ENCODE measurements around the gene ZNF652.

ZNF652 gene

DNA sequence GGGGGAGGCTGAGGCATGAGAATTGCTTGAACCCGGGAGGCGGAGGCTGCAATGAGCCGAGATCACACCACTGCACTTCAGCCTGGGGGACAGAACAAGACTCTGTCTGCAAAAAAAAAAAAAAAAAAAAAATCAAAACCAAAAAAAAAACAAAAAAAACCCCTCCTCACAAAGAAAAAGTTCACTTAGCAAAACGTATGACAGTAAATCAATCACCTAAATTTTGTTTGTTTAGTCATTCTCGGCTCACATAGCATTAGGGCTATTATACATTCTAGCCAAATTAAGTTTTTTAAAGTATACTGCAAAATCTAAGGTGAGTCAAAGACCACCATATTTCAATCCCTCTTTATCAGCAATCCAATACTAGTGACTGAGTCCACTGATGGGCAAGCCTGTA lies 5.7 kb downstream of the ZNF652 start:
- no peak for DNase-seq

DNA sequence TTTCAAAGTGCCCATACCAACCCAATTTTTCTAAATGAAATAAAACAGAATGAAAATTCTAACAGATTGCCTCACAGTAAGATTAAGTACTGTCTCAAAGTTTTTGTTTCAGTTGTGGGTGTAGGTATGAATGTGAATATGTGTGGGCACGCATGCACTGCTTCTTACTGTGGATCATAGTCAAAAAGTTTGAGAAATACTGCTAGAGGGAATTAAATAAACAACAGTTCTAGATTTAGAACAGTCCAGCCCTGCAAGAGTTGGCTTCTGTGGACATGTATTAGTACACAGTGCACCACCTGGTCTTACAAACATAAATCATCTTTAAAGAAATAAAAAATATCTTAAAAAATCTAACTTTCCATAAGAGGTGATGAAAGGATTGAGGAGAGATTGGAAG lies 8.4 kb downstream of the ZNF652 start:
- no peak for DNase-seq

DNA sequence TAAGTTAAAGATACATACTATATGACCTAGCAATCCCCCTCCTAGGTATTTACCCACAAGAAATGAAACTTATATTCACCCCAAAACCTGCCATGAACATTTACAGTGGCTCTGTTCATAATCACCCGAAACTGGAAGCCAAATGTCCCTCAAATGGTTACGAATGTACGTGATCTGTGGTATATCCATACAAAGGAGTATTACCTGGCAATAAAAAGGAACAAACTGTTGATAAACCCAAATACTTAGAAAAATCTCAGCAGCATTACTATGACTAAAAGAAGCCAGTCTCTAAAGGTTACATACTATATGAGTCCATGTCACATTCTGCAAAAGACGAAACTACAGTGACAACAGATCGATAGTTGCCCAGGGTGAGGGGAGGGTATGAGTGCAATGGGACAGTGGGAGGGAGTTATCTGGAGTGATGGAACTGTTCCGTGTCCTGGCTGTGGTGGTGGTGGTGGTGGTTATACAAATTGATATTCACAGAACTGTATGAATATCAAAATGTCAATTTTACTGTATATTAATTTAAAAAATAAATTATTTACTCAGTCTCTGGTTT lies 9.4 kb downstream of the ZNF652 start:
- no peak for DNase-seq

DNA sequence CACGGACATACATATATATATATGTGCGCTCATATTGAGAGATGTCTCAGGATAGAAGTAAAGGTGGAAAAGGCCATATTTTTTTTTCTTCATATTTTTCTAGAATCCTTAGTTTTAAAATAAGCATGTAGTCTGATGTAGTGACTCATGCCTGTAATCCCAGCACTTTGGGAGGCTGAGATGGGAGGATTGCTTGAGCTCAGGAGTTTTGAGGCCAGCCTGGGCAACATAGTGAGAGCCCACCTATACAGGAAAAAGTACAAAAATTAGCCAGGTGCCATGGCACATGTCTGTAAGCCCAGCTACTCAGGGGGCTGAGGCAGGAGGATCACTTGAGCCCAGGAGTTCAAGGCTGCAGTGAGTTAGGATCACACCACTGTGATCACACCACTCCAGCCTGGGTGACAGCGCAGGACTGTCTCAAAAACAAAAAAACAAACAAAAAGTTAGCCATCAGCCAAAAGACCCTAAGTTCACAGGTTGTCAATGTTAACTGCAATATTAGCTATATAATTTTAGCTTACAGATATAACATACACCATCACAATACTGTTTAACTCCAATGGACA lies 10.4 kb downstream of the ZNF652 start:
- no peak for DNase-seq

DNA sequence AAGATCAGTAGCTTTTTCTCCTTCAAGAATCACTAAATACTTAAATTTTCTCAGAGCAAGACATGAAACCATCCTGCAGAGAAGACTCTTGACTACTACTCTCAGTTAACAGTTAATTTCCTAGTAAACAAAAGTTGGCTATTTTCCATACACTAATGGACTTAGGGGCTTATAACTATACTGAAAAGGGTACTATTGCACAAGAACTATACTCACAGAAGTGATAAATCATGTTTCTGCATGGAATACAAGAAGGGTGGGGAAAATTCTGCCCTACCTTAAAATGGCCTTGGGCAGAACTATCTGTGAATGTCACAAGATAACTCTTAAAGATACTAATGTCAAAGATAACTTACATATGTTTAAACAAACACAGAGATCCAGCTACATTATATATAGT lies 12.5 kb downstream of the ZNF652 start:
- no peak for DNase-seq

DNA sequence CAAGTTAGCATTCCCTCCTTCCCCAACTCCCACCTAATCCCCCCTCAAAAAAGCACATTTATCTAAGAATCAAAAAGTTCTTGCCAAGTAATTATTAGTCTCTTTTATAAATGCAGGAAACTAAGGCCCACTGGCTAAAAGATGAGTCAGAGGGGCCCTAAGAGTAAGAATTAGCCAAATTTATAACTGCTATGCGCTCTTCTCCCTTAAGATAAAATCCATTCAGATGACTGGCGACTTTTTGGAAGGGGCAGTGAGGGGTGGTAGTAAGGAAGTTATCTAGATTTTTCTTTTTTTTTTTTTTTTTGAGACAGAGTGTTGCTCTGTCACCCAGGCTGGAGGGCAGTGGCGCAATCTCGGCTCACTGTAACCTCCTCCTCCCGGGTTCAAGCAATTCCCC lies 17.1 kb downstream of the ZNF652 start:
- no peak for DNase-seq

DNA sequence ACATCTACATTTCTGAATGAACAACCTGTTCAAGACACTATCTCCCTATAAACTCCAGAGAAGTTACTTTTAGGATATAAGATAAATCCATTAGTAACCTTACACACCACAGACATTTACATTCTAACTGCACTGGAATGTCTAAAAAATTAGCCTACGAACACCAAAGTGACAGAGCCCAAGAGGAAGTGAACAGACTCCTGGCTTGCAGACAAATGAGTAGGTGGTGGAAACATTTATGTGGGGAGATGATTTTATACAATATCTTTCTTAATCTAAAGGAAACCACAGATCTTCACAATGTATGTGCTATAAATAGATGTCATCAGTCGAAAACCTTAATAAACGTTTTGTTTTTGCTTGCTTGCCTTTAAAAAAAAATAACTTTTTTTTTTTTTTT lies 18.8 kb downstream of the ZNF652 start:
- DNase-seq, result no peak

DNA sequence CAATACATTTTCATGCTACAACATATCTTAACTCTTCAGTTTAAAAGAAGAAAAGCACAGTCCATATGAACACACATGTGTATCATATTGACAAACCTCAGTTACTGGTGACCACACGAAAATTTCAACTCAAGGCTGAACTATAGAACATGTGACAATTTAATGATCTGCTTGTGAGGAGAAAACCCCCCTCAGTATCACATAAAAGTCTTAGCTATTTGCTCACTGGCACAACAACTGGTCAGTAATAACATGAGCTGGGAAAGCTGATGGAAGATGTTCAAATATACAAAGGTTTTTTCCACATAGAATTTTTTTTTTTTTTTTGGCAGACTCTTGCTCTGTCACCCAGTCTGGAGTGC lies 19.5 kb downstream of the ZNF652 start:
- no peak for DNase-seq

DNA sequence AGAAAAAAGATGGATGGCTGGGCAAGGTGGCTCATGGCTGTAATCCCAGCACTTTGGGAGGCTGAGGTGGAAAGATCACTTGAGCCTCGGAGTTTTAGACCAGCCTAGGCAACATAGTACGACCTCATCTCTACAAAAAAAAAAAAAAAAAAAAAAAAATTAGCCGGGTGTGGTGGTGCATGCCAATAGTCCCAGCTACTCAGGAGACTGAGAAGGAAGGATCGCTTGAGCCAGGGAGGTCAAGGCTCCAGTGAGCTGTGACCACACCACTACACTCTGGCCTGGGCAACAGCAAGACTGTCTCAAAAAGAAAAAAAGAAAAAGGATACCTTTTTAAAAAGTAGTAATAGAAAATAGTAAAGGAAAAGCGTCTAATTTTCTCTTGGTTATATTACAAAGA lies 20.7 kb downstream of the ZNF652 start:
- DNase-seq, result no peak

DNA sequence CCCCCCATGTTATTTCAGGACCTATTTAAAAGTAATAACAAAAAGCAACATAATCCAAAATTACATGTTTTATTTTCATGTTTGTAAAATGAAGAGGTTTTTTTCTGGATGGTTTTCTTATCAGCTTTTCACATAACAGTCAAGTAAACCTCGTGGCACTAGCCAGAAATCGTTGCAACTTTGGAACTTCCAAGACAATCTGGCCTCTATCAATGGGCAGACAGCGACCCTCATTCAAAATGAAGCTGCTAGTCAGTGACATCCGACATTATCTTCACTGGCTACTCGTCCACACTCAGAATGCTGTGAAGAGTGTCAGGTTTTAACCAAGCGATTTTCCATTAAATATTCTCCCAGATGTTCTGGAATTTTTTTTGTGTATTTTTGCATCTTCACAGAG lies 22.7 kb downstream of the ZNF652 start:
- DNase-seq, result no peak

DNA sequence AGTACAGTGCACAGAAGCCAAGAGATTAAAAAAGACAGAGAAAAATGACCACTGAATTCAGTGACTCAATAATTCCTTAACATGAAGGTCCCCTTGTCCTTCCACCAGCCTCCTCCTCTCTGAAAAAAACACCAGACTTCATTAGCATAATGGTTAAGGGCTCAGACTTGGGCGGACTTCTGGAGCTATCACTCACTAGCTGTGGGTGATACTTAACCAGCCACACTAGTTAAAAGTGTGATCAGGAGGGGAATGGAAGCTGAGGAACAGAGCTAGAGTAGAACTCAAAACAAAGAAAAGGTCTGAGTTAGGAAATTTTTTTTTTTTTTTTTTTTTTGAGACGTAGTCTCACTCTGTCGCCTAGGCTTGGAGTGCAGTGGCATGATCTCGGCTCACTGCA lies 23.2 kb downstream of the ZNF652 start:
- no peak for DNase-seq

DNA sequence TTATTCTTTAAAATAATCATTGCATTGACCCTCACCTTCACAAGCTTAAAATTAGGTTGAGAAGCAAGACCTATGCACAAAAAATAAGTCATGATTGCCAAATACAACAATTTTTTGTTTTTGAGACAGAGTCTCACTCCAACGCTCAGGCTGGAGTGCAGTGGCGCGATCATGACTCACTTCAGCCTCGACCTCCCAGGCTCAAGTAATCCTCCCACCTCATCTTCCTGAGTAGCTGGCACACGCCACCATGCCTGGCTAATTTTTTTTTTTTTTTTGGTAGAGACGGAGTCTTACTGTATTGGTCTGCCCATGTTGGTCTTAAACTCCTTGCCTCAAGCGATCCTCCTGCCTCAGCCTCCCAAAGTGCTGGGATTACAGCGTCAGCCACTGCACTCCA lies 24.2 kb downstream of the ZNF652 start:
- no peak for DNase-seq

DNA sequence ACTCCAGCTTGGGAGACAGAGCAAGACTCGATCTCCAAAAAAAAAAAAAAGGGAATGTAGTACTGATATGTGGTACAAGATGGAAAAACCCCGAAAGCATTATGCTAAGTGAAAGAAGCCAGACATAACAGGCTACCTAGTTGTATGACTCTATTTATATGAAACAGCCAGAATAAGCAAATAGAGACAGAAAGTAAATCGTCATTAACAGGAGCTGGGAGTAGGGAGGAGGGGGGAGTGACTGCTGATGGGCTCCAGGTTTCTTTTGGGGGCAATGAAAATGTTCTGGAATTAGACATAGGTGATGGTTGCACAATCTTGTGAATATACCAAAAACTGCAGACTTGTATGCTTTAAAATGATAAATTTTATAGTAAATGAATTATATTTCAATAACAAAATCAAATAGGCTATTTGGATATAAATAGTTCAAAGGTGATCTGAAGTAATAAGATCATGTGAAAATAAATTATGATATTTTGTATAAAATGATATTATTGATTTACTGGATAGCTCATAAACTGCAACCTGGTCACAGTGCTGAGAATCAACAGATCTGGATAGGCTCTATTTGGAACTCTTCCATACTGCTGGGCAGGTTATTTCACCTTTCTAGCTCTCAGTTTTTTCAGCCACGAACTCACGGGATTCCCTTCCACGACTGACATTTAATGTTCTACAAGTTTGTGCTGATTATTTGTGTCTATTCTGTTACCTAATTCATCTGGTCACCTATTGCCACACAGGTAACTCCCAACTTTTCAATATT lies 27.1 kb downstream of the ZNF652 start:
- DNase-seq, result no peak

DNA sequence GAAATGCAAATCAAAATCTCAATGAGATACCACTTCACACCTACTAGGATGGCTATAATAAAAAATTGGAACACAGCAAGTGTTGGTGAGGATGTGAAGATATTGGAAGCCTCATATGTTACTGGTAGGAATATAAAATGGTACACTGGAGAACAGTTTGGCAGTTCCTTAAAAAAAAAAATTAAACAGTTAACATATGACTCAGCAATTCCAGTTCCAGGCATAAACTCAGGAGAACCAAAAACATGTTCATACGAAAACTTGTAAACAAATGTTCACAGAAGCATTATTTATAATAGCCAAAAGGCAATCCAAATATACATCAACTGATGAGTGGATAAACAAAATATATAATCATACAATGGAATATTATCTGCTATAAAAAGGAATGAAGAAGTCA lies 28.2 kb downstream of the ZNF652 start:
- no peak for DNase-seq

DNA sequence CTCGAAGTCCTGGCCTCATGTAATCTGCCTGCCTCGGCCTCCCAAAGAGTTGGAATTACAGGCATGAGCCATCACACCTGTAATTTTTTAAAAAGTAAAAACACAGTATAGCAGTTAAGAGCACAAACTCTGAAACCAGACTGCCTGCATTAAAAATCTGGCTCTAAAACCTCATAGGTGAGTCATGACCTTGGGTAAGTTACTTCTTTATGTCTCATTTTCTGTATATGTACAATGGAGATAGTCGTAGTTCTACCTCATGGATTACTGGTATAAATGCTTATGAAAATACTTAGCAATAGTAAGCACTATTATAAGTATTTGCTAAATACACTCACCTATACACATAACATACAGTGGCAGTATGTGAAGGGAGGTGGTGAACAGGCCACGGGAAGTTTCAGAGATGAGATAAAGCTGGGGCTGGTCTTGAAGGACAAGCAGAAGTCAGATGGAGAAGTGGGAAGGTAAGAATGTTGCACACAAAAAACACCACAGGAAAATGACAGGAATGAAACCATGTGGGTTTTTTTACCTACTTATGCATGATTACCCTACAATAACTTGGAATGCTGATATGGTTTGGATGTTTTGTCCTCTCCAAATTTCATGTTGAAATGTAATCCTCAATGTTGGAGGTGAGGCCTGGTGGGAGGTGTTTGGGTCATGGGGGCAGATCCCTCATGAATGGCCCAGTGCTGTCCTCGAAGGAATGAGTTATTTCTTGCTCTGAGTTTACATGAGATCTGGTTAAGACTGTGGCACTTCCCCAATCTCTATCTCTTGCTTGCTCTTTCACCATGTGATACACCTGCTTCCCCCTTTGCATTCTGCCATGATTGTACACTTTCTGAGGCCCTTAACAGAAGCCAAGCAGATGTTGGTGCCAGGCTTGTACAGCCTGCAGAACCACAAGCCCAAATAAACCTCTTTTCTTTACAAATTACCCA lies 33.9 kb downstream of the ZNF652 start:
- DNase-seq, result no peak

DNA sequence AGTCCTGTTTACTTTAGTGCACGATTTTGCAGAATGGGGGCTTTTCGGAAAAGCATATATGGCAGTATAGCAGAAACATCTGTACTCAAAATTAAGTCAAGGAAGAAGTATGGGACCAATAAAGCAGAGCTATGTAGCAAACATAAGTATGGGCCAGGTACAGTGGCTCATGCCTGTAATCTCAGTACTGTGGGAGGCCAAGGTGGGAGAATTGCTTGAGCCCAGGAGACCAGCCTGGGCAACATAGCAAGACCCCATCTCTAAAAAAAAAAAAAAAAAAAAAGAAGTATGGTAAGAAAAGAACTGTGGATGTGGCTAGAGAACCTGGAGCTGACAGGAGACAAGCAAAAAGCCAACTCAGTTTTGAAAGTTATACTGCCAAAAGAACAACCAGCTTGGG lies 36.1 kb downstream of the ZNF652 start:
- DNase-seq, result no peak

DNA sequence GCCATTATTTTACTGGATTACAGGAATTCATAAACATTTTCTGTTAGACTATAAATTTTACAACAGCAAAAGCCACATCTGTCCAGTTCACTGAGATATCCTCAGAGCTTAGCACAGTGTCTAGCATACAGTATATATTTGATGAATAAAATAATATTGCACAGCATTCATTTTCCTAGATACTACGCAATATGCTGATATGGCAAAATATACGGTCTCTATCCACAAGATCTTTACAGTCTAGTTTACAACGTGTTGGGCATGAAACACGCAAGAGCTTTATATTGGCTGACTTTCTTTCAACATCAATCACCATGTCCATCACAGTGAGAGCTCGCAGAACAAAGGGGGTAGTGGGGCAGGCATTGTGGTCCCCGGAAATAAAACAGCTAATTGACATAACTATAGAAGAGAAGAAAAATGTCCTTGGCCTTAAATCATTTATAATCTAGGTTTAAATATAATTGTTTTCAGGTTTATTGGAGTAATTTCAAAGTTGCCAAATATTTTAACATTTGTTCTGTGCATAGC lies 43.5 kb downstream of the ZNF652 start:
- no peak for DNase-seq

DNA sequence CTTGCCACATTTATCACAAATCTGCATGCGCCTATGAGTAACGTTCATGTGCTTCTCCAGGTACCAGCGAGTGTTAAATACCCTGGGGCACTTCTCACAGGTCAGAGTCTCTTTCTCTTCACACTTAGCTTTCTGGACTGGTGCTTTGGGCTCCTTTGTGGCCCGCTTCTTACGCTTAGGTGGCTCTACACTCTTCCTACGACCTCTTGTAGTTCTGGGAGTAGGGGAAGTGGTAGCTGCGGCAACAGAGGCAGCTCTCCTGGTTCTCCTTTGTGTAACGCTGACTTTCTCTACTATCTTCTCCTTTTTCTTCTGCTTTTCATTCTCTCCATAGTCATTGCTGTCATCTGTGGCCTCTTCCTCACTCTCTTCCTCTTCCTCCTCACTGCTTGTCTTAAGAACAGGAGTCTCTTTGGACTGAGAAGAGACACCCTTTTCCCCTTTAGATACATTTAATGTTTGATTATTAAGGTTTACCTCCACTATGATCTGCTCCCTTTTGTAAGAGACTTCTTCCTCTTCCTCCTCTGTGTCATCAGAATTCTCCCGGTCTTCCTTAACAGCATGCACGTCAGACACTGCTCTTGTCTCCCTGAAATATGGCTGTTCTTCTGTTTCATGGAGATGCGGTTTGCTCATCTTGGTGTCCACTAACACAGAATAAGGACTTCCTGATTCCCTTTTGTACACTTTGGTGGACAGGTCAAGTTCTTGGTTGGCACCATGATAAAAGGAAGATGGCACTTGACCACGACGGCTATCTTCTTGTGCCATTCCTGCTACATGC lies 45.0 kb downstream of the ZNF652 start:
- DNase-seq, result no peak

DNA sequence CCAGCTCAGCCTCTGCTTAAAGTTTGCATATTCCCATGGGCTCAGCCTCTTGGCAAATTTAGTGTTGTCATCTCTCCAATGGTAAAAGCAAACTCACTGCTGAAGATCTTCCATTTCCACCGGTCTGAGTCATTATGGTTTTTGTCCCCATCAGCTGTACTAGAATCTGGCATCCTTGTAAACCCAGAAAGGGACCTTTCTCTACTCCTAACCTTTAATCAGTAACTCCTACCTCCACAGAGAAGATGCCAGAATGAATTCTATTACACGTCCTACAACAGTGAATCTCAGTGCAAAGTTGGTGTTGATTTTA lies 45.8 kb downstream of the ZNF652 start:
- no peak for DNase-seq

DNA sequence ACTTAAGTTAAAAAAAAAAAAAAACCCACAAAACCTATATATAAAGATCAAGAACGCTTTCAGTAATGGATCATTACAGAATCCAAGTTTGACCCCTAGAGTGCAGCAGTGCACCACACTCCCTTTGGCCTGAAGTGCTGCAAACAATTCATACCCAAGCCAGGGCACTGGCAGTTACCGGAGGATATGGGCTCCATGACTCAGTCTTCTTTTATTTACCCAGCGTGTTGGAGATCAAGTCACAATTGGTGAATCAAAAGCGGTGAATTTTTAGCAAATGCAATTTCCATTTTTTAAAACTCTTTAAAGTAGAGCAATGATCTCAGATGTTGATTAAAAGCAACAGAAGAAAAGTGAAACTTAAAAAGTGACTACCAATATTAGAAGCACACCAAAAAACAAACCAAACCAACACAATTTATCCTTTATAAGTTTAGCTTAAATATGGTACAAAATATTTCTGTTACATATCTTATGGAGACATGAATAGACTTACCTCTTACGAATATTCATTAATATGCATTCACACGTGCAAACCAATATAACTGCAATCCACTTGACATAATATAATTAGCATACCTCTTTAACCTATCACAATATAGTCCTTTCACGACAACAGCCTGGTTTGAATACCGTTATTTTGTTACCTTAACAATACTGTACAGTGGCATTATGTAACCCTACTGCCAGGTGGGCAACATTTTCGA lies 46.3 kb downstream of the ZNF652 start:
- DNase-seq, result peak; percentile 73

DNA sequence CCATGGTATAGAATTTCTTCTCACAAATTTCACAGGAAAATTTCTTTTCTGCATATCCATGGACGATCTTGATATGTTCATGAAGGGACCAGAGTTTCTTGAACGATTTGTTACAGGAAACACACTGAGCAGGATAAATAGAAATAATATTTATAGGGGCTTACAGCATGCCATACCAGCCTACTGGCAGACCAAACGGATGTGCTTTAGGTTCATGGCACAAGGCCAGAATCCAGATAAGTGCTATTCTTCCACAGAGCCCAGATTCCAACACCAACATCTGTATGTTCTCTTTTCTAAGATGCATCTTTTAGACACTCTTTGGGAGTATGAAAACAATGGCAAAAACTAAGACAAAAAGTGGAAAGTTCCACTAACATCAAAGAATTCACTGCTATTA lies 49.3 kb downstream of the ZNF652 start:
- DNase-seq, result no peak

DNA sequence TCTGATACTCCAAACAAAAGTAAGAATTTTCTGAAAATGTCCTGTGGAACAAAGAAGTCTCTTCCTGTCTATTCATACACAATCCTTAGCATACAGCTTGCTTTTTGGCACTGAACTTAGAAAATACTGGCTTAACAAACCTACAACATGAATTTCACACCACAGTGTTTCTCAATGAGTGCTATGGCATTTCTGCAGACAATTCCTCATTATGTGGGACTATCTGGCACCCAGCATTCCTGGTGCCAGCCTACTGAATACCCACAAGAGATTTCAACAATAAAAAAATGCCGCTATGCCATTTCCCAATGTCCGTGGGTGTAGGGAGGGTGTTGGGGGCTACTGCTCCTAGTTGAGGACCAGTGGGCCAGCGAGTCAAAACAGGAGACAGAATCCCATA lies 62.1 kb downstream of the ZNF652 start:
- DNase-seq, result no peak

Data from activated T-cell treated with anti-CD3 and anti-CD28 coated beads, Interleukin-2, amount 50 U/mL, for 1 hour (primary cell).